Superior temporal gyrus (tissue), 1 donor: ENCODE data around the gene SLC6A9.

Experiments used
- DNase-seq: peaks from one replicate; pipeline ENCODE4 v3.0.0-alpha.2; 2016; ENCODE audit errors: extremely low spot score

Gene SLC6A9

GRCh38 chr1:44029260-44029910 is 1.9 kb downstream of the SLC6A9 start:
- DNase-seq, result no peak

- no peak for DNase-seq
These were observed 3.9 kb downstream of the SLC6A9 start for GRCh38 chr1:44027320-44027719.

GRCh38 chr1:44025816-44026215 is 5.4 kb downstream of the SLC6A9 start:
- no peak for DNase-seq

- no peak for DNase-seq
These were observed 6.2 kb downstream of the SLC6A9 start for GRCh38 chr1:44024903-44025525.

- no peak for DNase-seq
These were observed 7.0 kb downstream of the SLC6A9 start for GRCh38 chr1:44024031-44024902.

- no peak for DNase-seq
These were observed 9.5 kb downstream of the SLC6A9 start for GRCh38 chr1:44021581-44022321.

- no peak for DNase-seq
These were observed 10.1 kb downstream of the SLC6A9 start for GRCh38 chr1:44021156-44021555.

GRCh38 chr1:44020464-44020863 is 10.8 kb downstream of the SLC6A9 start:
- no peak for DNase-seq

- DNase-seq, result peak; percentile 66
These were observed 11.8 kb downstream of the SLC6A9 start for GRCh38 chr1:44019466-44019948.

GRCh38 chr1:44016890-44017400 is 14.3 kb downstream of the SLC6A9 start:
- DNase-seq, result no peak

GRCh38 chr1:44016041-44016889 is 15.0 kb downstream of the SLC6A9 start:
- no peak for DNase-seq

- no peak for DNase-seq
These were observed 16.1 kb downstream of the SLC6A9 start for GRCh38 chr1:44015206-44015605.

GRCh38 chr1:44014365-44015104 is 16.7 kb downstream of the SLC6A9 start:
- no peak for DNase-seq

GRCh38 chr1:44013949-44014348 is 17.3 kb downstream of the SLC6A9 start:
- DNase-seq, result no peak

GRCh38 chr1:44012941-44013609 is 18.2 kb downstream of the SLC6A9 start:
- peak; percentile 74 for DNase-seq

- no peak for DNase-seq
These were observed 18.9 kb downstream of the SLC6A9 start for GRCh38 chr1:44012404-44012803.

- DNase-seq, result peak; percentile 86
These were observed 20.3 kb downstream of the SLC6A9 start for GRCh38 chr1:44010935-44011471.

GRCh38 chr1:44008259-44008658 is 23.0 kb downstream of the SLC6A9 start:
- DNase-seq, result no peak

GRCh38 chr1:44002606-44003157 is 28.6 kb downstream of the SLC6A9 start:
- DNase-seq, result no peak
